HCT116 (cell line): Measurements from ENCODE around the gene SRCIN1. TPM values are rescaled to one million over a fixed set of nuclear protein-coding genes. Genes with fewer than 3 reads are reported as not detected.

ENCODE experiments used
- ATAC-seq: fragments of 200-7000 bp; cut with Tn5 transposase; 2 replicates; pipeline ENCODE4 v1.9.1; 2020; ENCODE audit warnings: mild to moderate bottlenecking, moderate library complexity
- BruUV-seq: library from RNA; stranded (reverse); fragments of 400-500 nt; replicated peaks from 2 replicates; lab custom pipeline; 2021; lab: Mats Ljungman, UMichigan
- CTCF ChIA-PET: fragments of 300-600 bp; sonication (Branson Sonifier 250); formaldehyde crosslinking; loops from one replicate; lab custom pipeline; 2021; ENCODE audit warnings: antibody characterized with exemption; lab: Charles Lee
- POLR2A ChIA-PET: fragments of 300-600, 350-600 bp; sonication (Branson Sonifier 250); formaldehyde crosslinking; loops from one replicate; lab custom pipeline; 2021; ENCODE audit warnings: antibody characterized with exemption; lab: Charles Lee
- RAD21 ChIA-PET, 2 experiments: fragments of 300-600 bp; sonication (Branson Sonifier 250); formaldehyde crosslinking; loops; one replicate each; lab custom pipeline; 2023; ENCODE audit warnings: low total read pairs in 2 of 2; ENCODE audit not compliant: uncharacterized antibody in 2 of 2, unreplicated experiment in 2 of 2, low non-redundant PET in 1 of 2; lab: Charles Lee
- DNase-seq: peaks from one replicate; pipeline ENCODE4 v3.0.0-alpha.2; 2010; ENCODE audit warnings: low read depth, low spot score
- H2AFZ ChIP-seq: fragments of 200-600 bp; shearing (Covaris generic), sonication (generic); 2 replicates; pipeline ENCODE4 v1.6.1; 2017; ENCODE audit warnings: low read depth, mixed run types, mixed read lengths, antibody characterized with exemption, low read length; ENCODE audit not compliant: poor library complexity, severe bottlenecking
- H3K27ac ChIP-seq: 2 replicates; pipeline ENCODE4 v1.5.1; 2012; ENCODE audit warnings: low read depth, low read length
- H3K27me3 ChIP-seq: fragments of 200-600 bp; sonication (generic); 2 replicates; pipeline ENCODE4 v1.6.1; 2016; ENCODE audit warnings: mixed run types, low read length, mixed read lengths; ENCODE audit not compliant: insufficient read depth
- H3K36me3 ChIP-seq, 2 experiments: fragments of 200-500 bp in 1 of 2; fragments of 200-600 bp in 1 of 2; sonication (Bioruptor generic) in 1 of 2; sonication (generic) in 1 of 2; 2 replicates each; pipeline versions ENCODE4 v1.5.1 to v1.6.1; 2014 to 2016; ENCODE audit warnings: low read length in 2 of 2, inconsistent platforms in 1 of 2, mixed read lengths in 1 of 2, mixed run types in 1 of 2; ENCODE audit not compliant: insufficient read depth in 2 of 2, control insufficient read depth in 1 of 2
- H3K4me1 ChIP-seq, 2 experiments: fragments of 200-600 bp in 1 of 2; sonication (generic) in 1 of 2; 2 replicates each; pipeline versions ENCODE4 v1.5.1 to v1.6.1; 2012 to 2017; ENCODE audit warnings: low read length in 2 of 2, inconsistent platforms in 1 of 2, mild to moderate bottlenecking in 1 of 2, mixed read lengths in 1 of 2, mixed run types in 1 of 2, moderate library complexity in 1 of 2; ENCODE audit not compliant: insufficient read depth in 2 of 2, control insufficient read depth in 1 of 2
- H3K4me2 ChIP-seq: fragments of 200-600 bp; sonication (generic); 2 replicates; pipeline ENCODE4 v1.6.1; 2017; ENCODE audit warnings: mixed run types, low read length, mixed read lengths
- H3K4me3 ChIP-seq, 2 experiments: fragments of 200-600 bp in 1 of 2; sonication (generic) in 1 of 2; replicated peaks in 1 of 2; 2 replicates each; pipeline ENCODE4 v1.5.1; 2011 to 2016; ENCODE audit warnings: low read length in 2 of 2, control low read depth in 1 of 2, low read depth in 1 of 2, mild to moderate bottlenecking in 1 of 2, mixed read lengths in 1 of 2, mixed run types in 1 of 2
- H3K79me2 ChIP-seq: fragments of 200-600 bp; sonication (generic); 2 replicates; pipeline ENCODE4 v1.6.1; 2017; ENCODE audit warnings: mild to moderate bottlenecking, mixed run types, low read length, moderate library complexity, mixed read lengths; ENCODE audit not compliant: insufficient read depth
- H3K9ac ChIP-seq: fragments of 200-600 bp; sonication (generic); 2 replicates; pipeline ENCODE4 v1.6.1; 2016; ENCODE audit warnings: low read length, mixed read lengths
- H3K9me2 ChIP-seq: fragments of 200-600 bp; sonication (generic), shearing (Covaris generic); 2 replicates; pipeline ENCODE4 v1.6.1; 2017; ENCODE audit warnings: mixed run types, mild to moderate bottlenecking, moderate library complexity; ENCODE audit not compliant: insufficient read depth
- H3K9me3 ChIP-seq, 2 experiments: fragments of 200-500 bp in 1 of 2; fragments of 200-600 bp in 1 of 2; sonication (Bioruptor generic) in 1 of 2; sonication (generic) in 1 of 2; 2 replicates each; pipeline ENCODE4 v1.6.1; 2014 to 2017; ENCODE audit warnings: low read length in 2 of 2, mixed read lengths in 2 of 2, inconsistent platforms in 1 of 2, low read depth in 1 of 2, mild to moderate bottlenecking in 1 of 2, mixed run types in 1 of 2, moderate library complexity in 1 of 2; ENCODE audit not compliant: control insufficient read depth in 1 of 2, insufficient read depth in 1 of 2
- H4K20me1 ChIP-seq: fragments of 200-600 bp; sonication (generic), shearing (Covaris generic); 2 replicates; pipeline ENCODE4 v1.6.1; 2017; ENCODE audit warnings: mixed run types, mild to moderate bottlenecking, moderate library complexity; ENCODE audit not compliant: insufficient read depth
- ATF3 ChIP-seq: IDR thresholded peaks from 2 replicates; pipeline ENCODE4 v1.6.1; 2012
- CTCF ChIP-seq, 3 experiments: fragments of 200-600 bp in 1 of 3; sonication (generic) in 1 of 3; IDR thresholded peaks in 2 of 3; conservative IDR thresholded peaks in 1 of 3; 2 replicates each; pipeline ENCODE4 v1.5.1; 2012 to 2017; ENCODE audit warnings: low read depth in 2 of 3, low read length in 2 of 3, antibody characterized with exemption in 1 of 3, borderline replicate concordance in 1 of 3, control low read depth in 1 of 3, mild to moderate bottlenecking in 1 of 3, mixed read lengths in 1 of 3, mixed run types in 1 of 3, moderate library complexity in 1 of 3; ENCODE audit not compliant: insufficient read depth in 1 of 3
- FOSL1 ChIP-seq: IDR thresholded peaks from 2 replicates; pipeline ENCODE4 v1.6.1; 2012; ENCODE audit warnings: low read depth
- REST ChIP-seq: IDR thresholded peaks from 2 replicates; pipeline ENCODE4 v1.6.1; 2012; ENCODE audit warnings: low read depth
- intact Hi-C: fragments of 100-400 bp; cut with micrococcal nuclease; formaldehyde crosslinking; loops from 2 replicates; pipeline ENCODE4 v1.10.0; 2022
- total RNA-seq: library from RNA; stranded (reverse); gene quantifications from one replicate; pipeline ENCODE4 v1.2.1, GENCODE V29; 2021; ENCODE audit not compliant: unreplicated experiment

SRCIN1 gene
- total RNA-seq, 1 experiment from 2014 or later, result 10.5 TPM

GRCh38 chr17:38577244-38577643, 28.5 kb downstream of the SRCIN1 start:
- no peaks in the 10 kb centered on the region for H3K79me2 ChIP-seq
- no peak overlapping the region for H2AFZ ChIP-seq
- CTCF ChIA-PET, result interaction anchor here (1.0 to 4.4 kb wide), 2 partner anchors 18 to 86 kb away, joined by 3 to 33 read pairs; no protein-coding TSS in a partner anchor
- peaks cover 20 to 37% of the 10 kb centered on the region in 2 experiments for H3K4me1 ChIP-seq
- RAD21 ChIA-PET, result no interaction called here
- H3K27ac ChIP-seq, result no peak overlapping the region
- no TSS peak for BruUV-seq
- no peak overlapping the region for H3K4me2 ChIP-seq
- DNase-seq (no peak), ATAC-seq (no peak)
- H4K20me1 ChIP-seq, result no peaks in the 10 kb centered on the region
- H3K4me3 ChIP-seq, result no peak overlapping the region
- no peaks in the 10 kb centered on the region for H3K27me3 ChIP-seq
- no peak overlapping the region for H3K9ac ChIP-seq
- TF ChIP-seq CTCF (IDR thresholded peaks at IDR 0.05 in 2 of 3, conservative IDR thresholded peaks at IDR 0.05 in 1 of 3; ENCODE audit: borderline replicate concordance in 1 of 3, insufficient read depth in 1 of 3, low read depth in 2 of 3, low read length in 2 of 3) (peak; percentile 17 to 21 (median 18); a peak in 1 of 6 replicates), REST (no peak), FOSL1 (no peak), ATF3 (no peak)
- no peaks in the 10 kb centered on the region for H3K36me3 ChIP-seq
- no peaks in the 10 kb centered on the region for H3K9me2 ChIP-seq
- intact Hi-C loops, result no loop called here
- no peaks in the 10 kb centered on the region for H3K9me3 ChIP-seq
- POLR2A ChIA-PET, result no interaction called here
